GM10847 (cell line): ENCODE measurements around the gene BRPF1.

ENCODE experiments used
- POLR2A ChIP-seq: IDR thresholded peaks from 2 replicates; pipeline ENCODE4 v1.6.1; 2011; ENCODE audit not compliant: insufficient read length; ENCODE audit errors: extremely low read depth

Gene BRPF1

DNA sequence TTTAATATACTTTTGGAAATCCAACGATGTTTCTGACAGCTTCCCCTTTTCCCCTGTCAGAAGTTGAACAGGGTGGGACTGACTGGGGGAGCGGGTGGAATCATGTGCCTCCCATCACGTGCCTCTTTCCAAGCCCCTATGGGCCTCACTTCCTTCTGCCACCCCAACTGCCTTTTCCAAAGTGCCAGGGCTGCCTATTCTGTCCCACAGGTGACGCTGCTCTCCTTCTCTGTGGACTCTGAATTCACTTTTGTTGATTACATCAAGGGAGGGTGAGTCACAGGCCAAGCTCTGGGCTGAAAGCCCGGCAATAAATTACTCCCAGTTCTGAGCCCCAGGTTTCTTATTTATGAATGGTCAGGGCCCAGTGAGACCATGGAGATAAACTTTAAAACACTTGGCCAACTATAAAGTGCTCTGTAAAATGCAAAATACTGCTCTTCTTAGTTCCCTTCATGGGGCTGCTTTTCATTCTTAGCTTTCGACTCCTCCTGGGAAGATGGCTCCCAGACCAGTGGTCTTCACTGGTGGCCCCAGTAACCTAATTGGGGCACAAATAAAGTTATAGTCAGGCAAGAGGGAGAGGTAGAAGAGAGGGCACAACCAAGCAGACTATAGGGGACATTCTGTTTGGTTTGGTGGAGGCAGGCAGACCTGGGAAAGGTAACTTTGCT is 15.6 kb upstream of the BRPF1 start:
- no peak for TF ChIP-seq POLR2A

DNA sequence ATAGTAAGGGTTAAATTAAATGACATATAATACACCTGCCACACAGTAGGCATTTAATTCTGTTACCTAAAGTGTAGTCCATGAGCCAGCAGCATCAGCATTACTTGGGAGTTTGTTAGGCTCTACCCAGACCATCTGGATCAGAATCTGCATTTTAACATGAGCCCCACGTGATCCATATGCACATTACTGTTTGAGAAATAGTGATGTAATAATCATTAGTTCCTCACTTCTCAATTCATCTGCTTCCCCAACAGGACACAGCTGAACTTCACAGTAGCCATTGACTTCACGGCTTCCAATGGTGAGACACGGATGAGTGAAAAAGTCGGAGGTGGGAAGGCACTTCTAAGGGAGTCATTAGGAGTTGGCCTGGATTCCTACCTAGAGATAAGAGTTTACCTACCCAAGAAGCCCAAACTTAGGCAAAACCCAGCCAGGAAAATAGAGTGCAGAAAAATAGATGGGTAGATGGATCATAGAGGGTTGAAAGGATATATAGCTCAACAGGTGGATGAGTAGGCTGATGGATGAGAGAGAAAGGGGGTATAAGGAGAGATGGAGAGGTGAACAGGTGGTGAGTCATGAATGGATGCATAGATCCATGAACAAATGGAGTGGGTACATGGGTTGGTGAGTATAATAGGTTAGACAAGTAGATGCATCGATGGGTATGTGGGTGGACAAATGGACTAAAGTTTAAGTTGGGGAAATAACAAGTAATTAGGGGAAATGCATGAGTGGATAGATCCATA is 14.6 kb upstream of the BRPF1 start:
- no peak for TF ChIP-seq POLR2A

DNA sequence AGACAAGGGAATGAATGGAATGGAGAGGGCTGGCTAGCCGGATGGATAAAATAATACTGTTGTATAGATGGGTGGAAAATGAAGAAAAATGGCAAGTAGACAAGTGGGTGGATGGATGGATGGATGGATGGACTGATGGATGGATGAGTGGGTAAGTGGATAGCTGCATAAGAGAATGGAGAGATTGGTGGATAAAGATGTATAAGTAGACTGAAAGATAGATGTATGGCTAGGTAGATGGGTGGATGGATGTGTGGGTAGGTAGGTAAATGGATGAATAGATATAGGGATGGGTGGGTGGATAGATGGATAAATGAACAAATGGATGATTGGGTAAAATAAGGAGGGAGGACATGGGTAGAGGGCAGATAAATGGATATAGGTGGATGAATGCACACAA is 14.0 kb upstream of the BRPF1 start:
- no peak for TF ChIP-seq POLR2A

DNA sequence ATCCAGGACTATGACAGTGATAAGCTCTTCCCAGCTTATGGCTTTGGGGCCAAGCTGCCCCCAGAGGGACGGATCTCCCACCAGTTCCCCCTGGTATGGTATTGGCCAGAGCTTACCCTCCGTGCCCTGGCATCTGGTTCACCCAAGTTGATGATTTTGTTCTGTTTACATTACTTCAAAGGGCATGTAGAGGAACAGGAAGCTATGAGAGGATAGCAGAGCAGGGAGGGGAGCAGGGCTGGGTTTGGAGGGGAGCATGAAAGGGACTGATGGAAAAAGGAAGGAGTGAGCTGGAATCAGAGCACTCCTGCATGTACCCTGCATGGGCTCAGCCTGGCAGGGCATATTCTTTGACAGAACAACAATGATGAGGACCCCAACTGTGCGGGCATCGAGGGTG is 13.4 kb upstream of the BRPF1 start:
- TF ChIP-seq POLR2A: no peak

DNA sequence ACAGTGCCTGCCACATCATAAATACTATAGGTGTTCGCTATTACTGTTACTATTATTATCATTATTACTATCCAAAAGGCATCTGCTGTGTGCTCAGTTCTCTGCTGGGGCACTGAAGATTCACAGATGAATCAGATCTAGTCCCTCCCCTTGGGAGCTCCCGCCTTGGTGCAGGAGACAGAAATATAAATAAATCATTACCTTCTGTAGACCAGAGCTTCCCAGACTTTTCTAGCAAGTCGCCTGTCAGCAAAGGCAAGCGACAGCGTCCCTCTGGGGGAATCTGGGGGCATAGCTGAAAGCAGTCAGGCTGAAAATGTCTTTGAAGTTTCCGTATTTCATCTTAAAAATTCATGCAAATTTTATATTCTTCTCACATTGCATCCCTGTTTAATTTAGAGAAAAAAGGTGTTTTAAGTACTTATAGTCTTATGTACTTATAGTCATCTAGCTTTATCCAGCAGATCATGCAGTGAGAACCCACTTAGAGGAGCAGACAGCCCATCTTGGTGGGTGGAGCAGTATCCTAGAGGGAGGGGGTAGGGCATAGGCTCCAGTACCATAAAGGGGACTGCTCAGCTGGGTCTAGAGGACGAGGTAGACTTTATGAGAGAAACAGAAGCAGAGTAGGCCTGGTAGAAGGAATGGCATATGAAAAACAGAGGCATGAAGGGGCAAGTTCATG is 10.4 kb upstream of the BRPF1 start:
- no peak for TF ChIP-seq POLR2A

DNA sequence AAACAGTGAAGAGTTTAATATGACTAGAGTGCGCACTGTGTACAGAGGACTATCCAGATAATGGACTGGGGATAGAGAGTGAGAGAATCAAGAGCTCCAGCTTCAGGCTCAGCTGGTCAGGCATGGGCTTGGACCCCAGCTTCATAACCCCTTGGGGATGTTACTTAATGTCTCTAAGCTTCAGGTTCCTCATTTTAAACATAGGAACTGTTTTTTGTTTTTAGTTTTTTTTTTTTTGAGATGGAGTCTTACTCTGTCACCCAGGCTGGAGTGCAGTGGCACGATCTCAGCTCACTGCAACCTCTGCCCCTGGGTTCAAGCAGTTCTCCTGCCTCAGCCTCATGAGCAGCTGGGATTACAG is 9.9 kb upstream of the BRPF1 start:
- TF ChIP-seq POLR2A: no peak

DNA sequence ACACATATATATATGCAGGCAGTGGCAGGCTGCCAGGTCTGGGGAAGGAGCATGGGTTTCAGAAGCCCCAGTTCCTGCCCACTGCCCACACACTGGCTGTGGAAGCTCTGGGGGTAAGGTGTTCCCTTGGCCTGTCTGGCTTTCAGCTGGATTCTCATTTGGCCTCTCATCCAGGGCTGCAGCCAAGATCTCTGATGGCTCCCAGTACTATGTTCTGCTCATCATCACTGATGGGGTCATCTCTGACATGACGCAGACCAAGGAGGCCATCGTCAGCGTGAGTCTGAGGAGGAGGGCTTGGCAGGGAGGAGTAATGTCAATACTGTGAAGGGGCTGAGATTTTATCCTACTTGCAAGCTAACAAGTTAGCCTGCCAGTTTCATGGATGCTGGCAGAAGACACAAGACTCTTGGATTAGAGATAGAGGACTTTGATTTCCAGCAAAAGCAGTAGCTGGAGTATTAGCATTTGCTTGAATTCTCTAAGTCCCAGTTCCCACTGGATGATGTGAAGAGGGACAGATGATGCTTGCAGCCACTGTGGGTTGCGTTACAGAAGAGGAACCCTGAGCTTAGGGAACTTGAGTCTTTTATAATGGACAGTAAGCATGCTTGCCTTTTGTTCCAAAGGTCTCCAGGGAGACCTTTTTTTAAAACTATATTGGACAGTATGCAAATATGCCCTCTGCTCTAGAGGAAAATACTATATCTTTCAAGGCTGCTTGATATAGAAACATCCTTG is 5.6 kb upstream of the BRPF1 start:
- TF ChIP-seq POLR2A: no peak

DNA sequence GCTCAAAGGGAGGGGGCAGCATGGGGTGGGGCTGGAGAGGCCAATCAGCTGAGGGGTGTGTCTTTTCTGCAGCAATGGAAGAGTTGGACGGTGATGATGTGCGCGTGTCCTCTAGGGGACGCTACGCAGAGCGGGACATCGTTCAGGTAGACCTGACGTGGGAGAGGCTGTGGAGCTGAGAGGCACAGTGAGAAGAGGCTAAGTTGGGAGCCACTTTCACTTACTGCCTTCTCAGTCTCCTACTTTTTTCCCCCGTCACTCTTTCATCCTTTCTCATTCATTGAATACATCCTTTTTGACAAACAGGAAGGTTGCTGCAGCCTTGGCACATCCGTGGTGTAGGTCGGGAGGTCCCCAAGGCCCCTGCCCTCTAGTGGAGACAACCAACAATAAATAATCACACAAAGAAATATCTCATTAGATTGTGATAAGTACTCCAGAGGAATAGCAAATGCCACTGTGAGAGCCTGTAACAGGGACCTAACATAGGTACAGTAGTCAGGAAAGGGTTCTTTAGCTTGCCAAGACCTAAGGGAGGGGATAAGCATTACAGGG is 4.4 kb upstream of the BRPF1 start:
- TF ChIP-seq POLR2A: no peak

DNA sequence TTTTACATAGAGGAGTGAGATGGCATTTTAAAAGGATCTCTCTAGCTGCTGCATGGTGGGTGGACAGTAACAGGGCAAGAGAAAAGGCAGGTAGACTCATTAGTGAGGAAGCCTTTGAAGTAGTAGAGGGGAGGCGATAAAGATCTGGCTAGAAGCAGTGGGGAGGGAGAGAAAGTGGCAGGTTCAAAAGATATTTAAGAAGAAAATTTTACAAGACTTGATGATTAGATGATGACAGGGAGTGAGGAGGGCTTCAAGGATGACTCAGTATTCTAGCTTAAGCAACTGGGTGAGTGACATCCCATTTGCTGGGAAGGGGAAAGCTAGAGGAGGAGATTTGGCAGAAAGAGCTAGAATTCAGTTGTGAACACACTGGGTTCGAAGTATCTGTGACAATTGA is 3.8 kb upstream of the BRPF1 start:
- TF ChIP-seq POLR2A: no peak

DNA sequence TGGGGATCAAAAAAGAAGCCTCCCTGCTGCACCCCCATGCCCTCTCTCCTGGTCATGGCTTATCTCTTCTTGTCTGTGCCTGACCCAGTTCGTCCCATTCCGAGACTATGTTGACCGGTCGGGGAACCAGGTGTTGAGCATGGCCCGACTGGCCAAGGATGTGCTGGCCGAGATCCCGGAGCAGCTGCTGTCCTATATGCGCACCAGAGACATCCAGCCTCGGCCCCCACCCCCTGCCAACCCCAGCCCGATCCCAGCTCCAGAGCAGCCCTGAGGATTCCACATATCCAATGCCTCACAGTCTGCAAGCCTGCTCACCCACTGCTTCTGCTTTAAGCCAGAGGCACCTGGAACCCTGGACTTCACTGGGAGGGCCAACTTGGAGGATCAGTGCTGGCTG is 2.1 kb upstream of the BRPF1 start:
- TF ChIP-seq POLR2A: no peak

DNA sequence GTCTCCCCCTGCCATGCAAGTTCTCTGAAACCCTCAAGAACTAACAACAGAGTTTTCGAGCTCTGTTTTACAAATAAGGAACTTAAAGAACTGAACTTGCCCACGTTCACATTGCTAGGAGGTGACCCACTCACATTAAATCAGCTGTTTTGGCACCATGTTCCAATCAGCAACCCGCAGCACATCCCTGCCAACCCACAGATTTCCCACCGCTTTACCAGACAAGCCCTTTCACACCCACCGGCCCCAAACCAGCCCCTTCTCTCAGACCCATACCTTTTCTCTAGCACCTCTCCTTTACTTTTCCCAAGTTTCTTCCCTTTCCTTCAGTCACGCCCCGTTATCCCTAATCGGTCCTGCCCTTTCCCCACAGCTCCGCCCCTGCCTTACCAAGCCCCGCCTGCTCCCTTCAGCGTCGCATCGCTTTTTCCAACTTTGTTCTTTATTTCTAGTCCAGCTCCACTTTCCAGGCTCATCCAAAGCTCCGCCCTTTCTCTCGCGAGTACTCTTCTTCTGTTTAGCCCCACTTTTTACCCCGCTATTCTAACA is 804 bp upstream of the BRPF1 start:
- TF ChIP-seq POLR2A: no peak

DNA sequence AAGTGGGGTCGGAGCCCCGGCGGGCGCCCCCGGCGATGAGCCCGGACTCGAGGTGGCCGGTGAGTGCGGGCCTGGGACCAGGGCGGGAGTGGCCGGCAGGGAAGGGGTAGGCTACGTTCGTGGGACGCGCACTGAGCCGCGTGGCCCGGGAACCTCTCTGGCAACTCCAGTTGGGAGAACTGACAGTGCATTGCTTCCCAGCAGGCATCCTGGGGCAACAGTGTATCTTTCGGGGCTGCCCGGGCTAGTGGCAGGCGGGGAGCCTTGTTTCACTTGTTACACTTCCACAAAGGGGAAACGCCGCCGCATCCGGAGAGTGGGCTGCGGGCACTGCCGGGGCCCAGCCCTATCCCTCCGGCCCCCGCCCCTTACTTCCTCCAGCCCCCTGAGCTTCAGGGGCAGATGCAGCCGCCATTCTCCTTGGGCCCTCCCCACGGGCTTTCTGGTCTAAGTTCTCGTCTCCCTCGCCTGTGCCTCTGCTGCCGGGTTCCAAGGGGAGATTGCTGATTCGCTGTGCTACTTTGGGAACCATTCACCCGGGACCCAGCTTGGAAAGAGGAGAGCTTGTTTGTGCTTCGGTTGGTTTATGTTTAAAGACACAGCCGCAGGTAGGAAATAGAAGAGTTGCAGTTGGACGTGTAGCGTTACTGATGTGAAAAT is 675 bp downstream of the BRPF1 start:
- TF ChIP-seq POLR2A: no peak

DNA sequence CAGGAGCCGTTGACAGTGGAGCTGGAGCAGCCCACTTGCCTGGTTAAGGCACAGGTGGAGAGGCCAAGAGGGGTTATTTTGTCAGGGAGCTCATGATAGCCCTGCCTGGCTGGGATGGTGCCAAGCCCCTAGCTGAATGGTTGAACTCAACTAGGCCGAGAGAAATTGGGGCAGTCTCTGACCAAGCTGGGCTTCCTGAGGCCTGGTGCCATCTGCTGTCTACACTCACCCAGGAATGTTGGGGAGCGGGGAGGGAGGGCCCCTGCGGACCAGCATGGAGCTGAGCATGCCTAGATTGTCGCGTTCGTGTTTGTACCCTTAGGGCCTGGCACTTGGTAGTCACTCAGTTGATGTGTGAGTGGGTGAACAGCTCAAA is 1.2 kb downstream of the BRPF1 start:
- TF ChIP-seq POLR2A: no peak

DNA sequence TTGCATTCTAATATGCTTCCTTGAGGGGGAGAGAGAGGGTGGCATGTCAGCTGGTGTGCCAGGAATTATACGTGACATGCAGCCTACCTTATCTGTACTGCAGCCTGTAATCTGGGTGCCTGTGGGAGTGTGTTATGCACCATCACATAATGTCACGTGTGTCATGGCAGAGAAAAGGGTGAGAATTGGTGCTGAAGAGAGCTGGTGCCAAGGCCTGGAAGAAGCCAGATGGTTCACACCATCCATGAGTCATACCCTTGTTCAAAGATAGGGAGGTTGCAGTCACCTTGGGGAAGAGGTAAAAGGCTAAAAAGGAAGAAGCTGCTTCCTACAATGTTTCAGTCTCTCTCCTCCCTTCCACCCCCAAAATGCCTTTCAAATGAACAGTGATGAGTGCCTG is 5.3 kb downstream of the BRPF1 start:
- no peak for TF ChIP-seq POLR2A

DNA sequence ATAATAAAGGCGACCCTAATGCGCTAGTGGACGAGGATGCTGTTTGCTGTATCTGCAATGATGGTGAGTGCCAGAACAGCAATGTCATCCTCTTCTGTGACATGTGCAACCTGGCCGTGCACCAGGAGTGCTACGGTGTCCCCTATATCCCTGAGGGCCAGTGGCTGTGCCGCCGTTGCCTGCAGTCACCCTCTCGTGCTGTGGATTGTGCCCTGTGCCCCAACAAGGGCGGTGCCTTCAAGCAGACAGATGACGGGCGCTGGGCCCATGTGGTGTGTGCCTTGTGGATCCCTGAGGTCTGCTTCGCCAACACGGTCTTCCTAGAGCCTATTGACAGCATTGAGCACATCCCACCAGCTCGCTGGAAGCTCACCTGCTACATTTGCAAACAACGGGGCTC is 7.6 kb downstream of the BRPF1 start:
- no peak for TF ChIP-seq POLR2A
